IMR-90 (cell line): ENCODE data around the gene GSG1.

ENCODE experiments used
- CEBPB ChIP-seq: IDR thresholded peaks from 2 replicates; pipeline ENCODE4 v1.6.1; 2012; ENCODE audit warnings: low read depth, low read length, improper control_type of control experiment
- CHD1 ChIP-seq: IDR thresholded peaks from 2 replicates; pipeline ENCODE4 v1.6.1; 2012; ENCODE audit warnings: low read depth, low read length, improper control_type of control experiment
- FOS ChIP-seq: fragments of 150-350 bp; IDR thresholded peaks from 2 replicates; pipeline ENCODE4 v1.6.1; 2016; ENCODE audit warnings: low read depth, low read length
- POLR2A ChIP-seq: IDR thresholded peaks from 2 replicates; pipeline ENCODE4 v1.6.1; 2012; ENCODE audit warnings: mild to moderate bottlenecking, low read depth, low read length
- RAD21 ChIP-seq: IDR thresholded peaks from 2 replicates; pipeline ENCODE4 v1.6.1; 2012; ENCODE audit warnings: low read length, improper control_type of control experiment
- RFX5 ChIP-seq: IDR thresholded peaks from 2 replicates; pipeline ENCODE4 v1.8.0; 2012; ENCODE audit warnings: low read depth, mild to moderate bottlenecking, low read length, moderate library complexity
- TF ChIP-seq, protein P1 (sequence below): fragments of 150-350 bp; IDR thresholded peaks from 2 replicates; pipeline ENCODE4 v1.6.1; 2017; ENCODE audit warnings: mild to moderate bottlenecking, antibody characterized with exemption, low read length, low read depth
- TF ChIP-seq, protein P2 (sequence below): conservative IDR thresholded peaks from 2 replicates; pipeline ENCODE4 v1.5.1; 2012; ENCODE audit warnings: mild to moderate bottlenecking, low read depth, low read length, improper control_type of control experiment

DNA sequence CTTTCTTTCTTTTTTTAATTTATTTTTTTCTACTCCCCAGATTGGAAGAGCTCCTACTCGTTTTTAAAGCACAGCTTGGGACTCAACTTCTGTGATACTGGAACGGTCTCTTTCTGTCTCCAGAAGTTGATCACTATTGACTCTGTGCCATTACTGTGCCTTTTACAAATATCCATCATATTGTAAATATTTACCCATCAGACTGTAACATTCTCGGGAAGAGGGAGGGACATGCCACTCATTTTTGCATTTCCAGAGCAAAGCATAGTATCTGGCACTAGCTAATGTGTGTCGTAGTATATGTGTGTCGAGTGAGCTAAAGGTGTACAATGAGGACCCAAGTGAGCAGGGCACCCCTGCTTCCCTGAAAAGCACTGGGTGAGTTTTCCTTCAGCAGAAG, 24.0 kb upstream of the GSG1 start:
- TF ChIP-seq, protein P1, sequence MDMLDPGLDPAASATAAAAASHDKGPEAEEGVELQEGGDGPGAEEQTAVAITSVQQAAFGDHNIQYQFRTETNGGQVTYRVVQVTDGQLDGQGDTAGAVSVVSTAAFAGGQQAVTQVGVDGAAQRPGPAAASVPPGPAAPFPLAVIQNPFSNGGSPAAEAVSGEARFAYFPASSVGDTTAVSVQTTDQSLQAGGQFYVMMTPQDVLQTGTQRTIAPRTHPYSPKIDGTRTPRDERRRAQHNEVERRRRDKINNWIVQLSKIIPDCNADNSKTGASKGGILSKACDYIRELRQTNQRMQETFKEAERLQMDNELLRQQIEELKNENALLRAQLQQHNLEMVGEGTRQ, result no peak
- no peak for TF ChIP-seq POLR2A
- TF ChIP-seq, protein P2, sequence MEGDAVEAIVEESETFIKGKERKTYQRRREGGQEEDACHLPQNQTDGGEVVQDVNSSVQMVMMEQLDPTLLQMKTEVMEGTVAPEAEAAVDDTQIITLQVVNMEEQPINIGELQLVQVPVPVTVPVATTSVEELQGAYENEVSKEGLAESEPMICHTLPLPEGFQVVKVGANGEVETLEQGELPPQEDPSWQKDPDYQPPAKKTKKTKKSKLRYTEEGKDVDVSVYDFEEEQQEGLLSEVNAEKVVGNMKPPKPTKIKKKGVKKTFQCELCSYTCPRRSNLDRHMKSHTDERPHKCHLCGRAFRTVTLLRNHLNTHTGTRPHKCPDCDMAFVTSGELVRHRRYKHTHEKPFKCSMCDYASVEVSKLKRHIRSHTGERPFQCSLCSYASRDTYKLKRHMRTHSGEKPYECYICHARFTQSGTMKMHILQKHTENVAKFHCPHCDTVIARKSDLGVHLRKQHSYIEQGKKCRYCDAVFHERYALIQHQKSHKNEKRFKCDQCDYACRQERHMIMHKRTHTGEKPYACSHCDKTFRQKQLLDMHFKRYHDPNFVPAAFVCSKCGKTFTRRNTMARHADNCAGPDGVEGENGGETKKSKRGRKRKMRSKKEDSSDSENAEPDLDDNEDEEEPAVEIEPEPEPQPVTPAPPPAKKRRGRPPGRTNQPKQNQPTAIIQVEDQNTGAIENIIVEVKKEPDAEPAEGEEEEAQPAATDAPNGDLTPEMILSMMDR, result no peak
- TF ChIP-seq RAD21, result no peak
- TF ChIP-seq RFX5, result no peak
- no peak for TF ChIP-seq FOS
- no peak for TF ChIP-seq CHD1
- no peak for TF ChIP-seq CEBPB
